ENCODE results near the gene MYBPC1. TPM values are rescaled to one million over a fixed set of nuclear protein-coding genes. Genes with fewer than 3 reads are reported as not detected.

The MYBPC1 gene
- total RNA-seq, 6 experiments from 2014 or later = 0.07 to 6.3 (median 0.66) TPM; not detected in 1

- DNase-seq (no peak), ATAC-seq (no peak)
- H3K4me3 ChIP-seq = no peak overlapping the region
- H3K4me1 ChIP-seq = no peaks in the 10 kb centered on the region
- H3K27ac ChIP-seq = no peak overlapping the region
- WGBS (ENCODE audit: insufficient coverage, low coverage, low lambda C conversion rate, missing lambda C conversion rate) = 54% methylated on average over 4 of the region's 4 CpGs
- intact Hi-C loops (cut with DNase I) = no loop called here
- no peaks in the 10 kb centered on the region for H3K27me3 ChIP-seq
- no peaks in the 10 kb centered on the region for H3K36me3 ChIP-seq
- no peaks in the 10 kb centered on the region for H3K9me3 ChIP-seq
- TF ChIP-seq CTCF (IDR thresholded peaks at IDR 0.05) = no peak
- TF ChIP-seq POLR2A (IDR thresholded peaks at IDR 0.05) = no peak
These were observed 23.7 kb upstream of the MYBPC1 start for GRCh38 chr12:101571105-101571504.

GRCh38 chr12:101573743-101574142 lies 21.0 kb upstream of the MYBPC1 start:
- DNase-seq (no peak), ATAC-seq (no peak)
- Histone ChIP-seq H3K27ac (no peak overlapping the region), H3K27me3 (no peaks in the 10 kb centered on the region), H3K4me3 (no peak overlapping the region), H3K4me1 (no peaks in the 10 kb centered on the region), H3K36me3 (no peaks in the 10 kb centered on the region), H3K9me3 (no peaks in the 10 kb centered on the region)
- WGBS (ENCODE audit: insufficient coverage, low coverage, low lambda C conversion rate, missing lambda C conversion rate) = 86% methylated on average over 1 of the region's 1 CpG
- intact Hi-C loops (cut with DNase I) = no loop called here
- TF ChIP-seq CTCF (IDR thresholded peaks at IDR 0.05) = no peak
- TF ChIP-seq POLR2A (IDR thresholded peaks at IDR 0.05) = no peak

- Histone ChIP-seq H3K4me3 (no peak overlapping the region), H3K4me1 (no peaks in the 10 kb centered on the region), H3K9me3 (no peaks in the 10 kb centered on the region), H3K27me3 (no peaks in the 10 kb centered on the region), H3K27ac (no peak overlapping the region), H3K36me3 (no peaks in the 10 kb centered on the region)
- DNase-seq (no peak), ATAC-seq (no peak)
- WGBS (ENCODE audit: insufficient coverage, low coverage, low lambda C conversion rate, missing lambda C conversion rate) = 50% methylated on average over 2 of the region's 2 CpGs
- no peak for TF ChIP-seq CTCF (IDR thresholded peaks at IDR 0.05)
- TF ChIP-seq POLR2A (IDR thresholded peaks at IDR 0.05) = no peak
- intact Hi-C loops (cut with DNase I) = no loop called here
These were observed 16.4 kb upstream of the MYBPC1 start for GRCh38 chr12:101578417-101578816.

GRCh38 chr12:101581190-101581589 lies 13.6 kb upstream of the MYBPC1 start:
- no peaks in the 10 kb centered on the region for H3K9me3 ChIP-seq
- H3K36me3 ChIP-seq = no peaks in the 10 kb centered on the region
- intact Hi-C loops (cut with DNase I) = no loop called here
- no peak overlapping the region for H3K4me3 ChIP-seq
- TF ChIP-seq POLR2A (IDR thresholded peaks at IDR 0.05) (no peak), CTCF (IDR thresholded peaks at IDR 0.05) (no peak)
- no peaks in the 10 kb centered on the region for H3K27me3 ChIP-seq
- WGBS (ENCODE audit: insufficient coverage, low coverage, low lambda C conversion rate, missing lambda C conversion rate) = 20% methylated on average over 1 of the region's 1 CpG
- H3K4me1 ChIP-seq = no peaks in the 10 kb centered on the region
- H3K27ac ChIP-seq = no peak overlapping the region
- DNase-seq (no peak), ATAC-seq (no peak)

GRCh38 chr12:101582937-101583336 lies 11.8 kb upstream of the MYBPC1 start:
- Histone ChIP-seq H3K27ac (no peak overlapping the region), H3K27me3 (no peaks in the 10 kb centered on the region), H3K36me3 (no peaks in the 10 kb centered on the region), H3K9me3 (no peaks in the 10 kb centered on the region), H3K4me1 (no peaks in the 10 kb centered on the region), H3K4me3 (no peak overlapping the region)
- WGBS (ENCODE audit: insufficient coverage, low coverage, low lambda C conversion rate, missing lambda C conversion rate) = 88% methylated on average over 1 of the region's 1 CpG
- intact Hi-C loops (cut with DNase I) = no loop called here
- ATAC-seq (no peak), DNase-seq (no peak)
- TF ChIP-seq POLR2A (IDR thresholded peaks at IDR 0.05) (no peak), CTCF (IDR thresholded peaks at IDR 0.05) (no peak)
